Neural cell (in vitro differentiated cells): ENCODE data around the gene ROR1. TPM values are rescaled to one million over a fixed set of nuclear protein-coding genes. Genes with fewer than 3 reads are reported as not detected.

Experiments
- H2AFZ ChIP-seq: fragments of 200-600, 300-800 bp; sonication (generic), shearing (Covaris generic); 2 replicates; pipeline ENCODE4 v1.6.0; 2014; ENCODE audit warnings: low read depth, mild to moderate bottlenecking, antibody characterized with exemption, low read length, moderate library complexity
- H3F3A ChIP-seq: fragments of 200-600 bp; shearing (Covaris generic); 2 replicates; pipeline ENCODE4 v1.6.1; 2016; ENCODE audit warnings: mild to moderate bottlenecking, moderate library complexity, mixed read lengths, antibody characterized with exemption, low read length; ENCODE audit not compliant: insufficient read depth, poor library complexity, severe bottlenecking
- H3K27ac ChIP-seq: fragments of 200-600, 300-800 bp; sonication (generic), shearing (Covaris generic); 2 replicates; pipeline ENCODE4 v1.5.1; 2014; ENCODE audit warnings: mild to moderate bottlenecking, low read length, moderate library complexity
- H3K27me3 ChIP-seq: fragments of 300-800, 200-600 bp; sonication (generic), shearing (Covaris generic); 2 replicates; pipeline ENCODE4 v1.6.0; 2014; ENCODE audit warnings: mild to moderate bottlenecking, low read depth, low read length, moderate library complexity; ENCODE audit not compliant: insufficient read depth
- H3K36me3 ChIP-seq: fragments of 300-800, 200-600 bp; sonication (generic), shearing (Covaris generic); 2 replicates; pipeline ENCODE4 v1.5.1; 2014; ENCODE audit warnings: mild to moderate bottlenecking, antibody characterized with exemption, low read length, moderate library complexity; ENCODE audit not compliant: insufficient read depth
- H3K4me2 ChIP-seq: fragments of 300-800, 200-600 bp; sonication (generic), shearing (Covaris generic); 2 replicates; pipeline ENCODE4 v1.6.0; 2014; ENCODE audit warnings: mild to moderate bottlenecking, low read length
- H3K4me3 ChIP-seq: fragments of 300-800, 200-600 bp; sonication (generic), shearing (Covaris generic); 2 replicates; pipeline ENCODE4 v1.5.1; 2014; ENCODE audit warnings: mild to moderate bottlenecking, low read length, moderate library complexity
- H3K79me2 ChIP-seq: fragments of 200-600 bp; shearing (Covaris generic); replicated peaks from 2 replicates; pipeline ENCODE4 v1.6.0; 2014; ENCODE audit warnings: mild to moderate bottlenecking, low read length, moderate library complexity; ENCODE audit not compliant: insufficient read depth
- H3K9ac ChIP-seq: fragments of 300-800, 200-600 bp; sonication (generic), shearing (Covaris generic); 2 replicates; pipeline ENCODE4 v1.6.1; 2016; ENCODE audit warnings: mild to moderate bottlenecking, low read length, mixed read lengths
- H3K9me2 ChIP-seq: fragments of 200-600 bp; shearing (Covaris generic); 2 replicates; pipeline ENCODE4 v1.6.1; 2016; ENCODE audit warnings: mild to moderate bottlenecking, low read length, mixed read lengths; ENCODE audit not compliant: insufficient read depth
- H3K9me3 ChIP-seq: fragments of 200-600, 300-800 bp; sonication (generic), shearing (Covaris generic); 2 replicates; pipeline ENCODE4 v1.6.1; 2016; ENCODE audit warnings: mild to moderate bottlenecking, mixed run types, low read length, moderate library complexity, mixed read lengths
- H4K20me1 ChIP-seq: fragments of 200-600 bp; shearing (Covaris generic); 2 replicates; pipeline ENCODE4 v1.6.1; 2016; ENCODE audit warnings: mild to moderate bottlenecking, mixed run types; ENCODE audit not compliant: insufficient read depth
- EP300 ChIP-seq: fragments of 450-650 bp; conservative IDR thresholded peaks from 2 replicates; pipeline ENCODE4 v1.6.1; 2014; ENCODE audit warnings: antibody characterized with exemption, mild to moderate bottlenecking, moderate library complexity; ENCODE audit not compliant: poor library complexity, severe bottlenecking
- EZH2 ChIP-seq: fragments of 200-600, 300-800 bp; shearing (Covaris generic), sonication (generic); IDR thresholded peaks from 2 replicates; pipeline ENCODE4 v1.6.1; 2014; ENCODE audit warnings: antibody characterized with exemption, low read length, borderline replicate concordance, mild to moderate bottlenecking; ENCODE audit not compliant: insufficient read depth, poor library complexity, severe bottlenecking
- MXI1 ChIP-seq: fragments of 450-650 bp; conservative IDR thresholded peaks from 2 replicates; pipeline ENCODE4 v1.6.1; 2014; ENCODE audit warnings: antibody characterized with exemption, mild to moderate bottlenecking; ENCODE audit not compliant: poor library complexity, severe bottlenecking
- POLR2AphosphoS5 ChIP-seq: IDR thresholded peaks from 2 replicates; pipeline ENCODE4 v1.6.1; 2012
- RAD21 ChIP-seq: fragments of 450-650 bp; conservative IDR thresholded peaks from 2 replicates; pipeline ENCODE4 v1.6.1; 2014; ENCODE audit warnings: antibody characterized with exemption, mild to moderate bottlenecking, moderate library complexity
- SMC3 ChIP-seq: fragments of 450-650 bp; conservative IDR thresholded peaks from 2 replicates; pipeline ENCODE4 v1.6.1; 2014; ENCODE audit warnings: antibody characterized with exemption, mild to moderate bottlenecking, moderate library complexity; ENCODE audit not compliant: poor library complexity
- TAF1 ChIP-seq: IDR thresholded peaks from 2 replicates; pipeline ENCODE4 v1.6.1; 2012; ENCODE audit warnings: low read depth
- polyA plus RNA-seq: library from polyadenylated mRNA; depleted of rRNA; stranded (reverse); fragments of >200 nt; gene quantifications from 2 replicates; pipeline ENCODE4 v1.2.3, GENCODE V29; 2014
- TF ChIP-seq, protein P1 (sequence below): fragments of 450-650 bp; IDR thresholded peaks from 2 replicates; pipeline ENCODE4 v1.5.1; 2014; ENCODE audit warnings: antibody characterized with exemption, mild to moderate bottlenecking, moderate library complexity; ENCODE audit not compliant: poor library complexity, severe bottlenecking
- TF ChIP-seq, protein P2 (sequence below): IDR thresholded peaks from 2 replicates; pipeline ENCODE4 v1.6.1; 2012; ENCODE audit warnings: borderline replicate concordance

Gene ROR1
- polyA plus RNA-seq, 1 donor from 2014 or later = 0.27 TPM

DNA sequence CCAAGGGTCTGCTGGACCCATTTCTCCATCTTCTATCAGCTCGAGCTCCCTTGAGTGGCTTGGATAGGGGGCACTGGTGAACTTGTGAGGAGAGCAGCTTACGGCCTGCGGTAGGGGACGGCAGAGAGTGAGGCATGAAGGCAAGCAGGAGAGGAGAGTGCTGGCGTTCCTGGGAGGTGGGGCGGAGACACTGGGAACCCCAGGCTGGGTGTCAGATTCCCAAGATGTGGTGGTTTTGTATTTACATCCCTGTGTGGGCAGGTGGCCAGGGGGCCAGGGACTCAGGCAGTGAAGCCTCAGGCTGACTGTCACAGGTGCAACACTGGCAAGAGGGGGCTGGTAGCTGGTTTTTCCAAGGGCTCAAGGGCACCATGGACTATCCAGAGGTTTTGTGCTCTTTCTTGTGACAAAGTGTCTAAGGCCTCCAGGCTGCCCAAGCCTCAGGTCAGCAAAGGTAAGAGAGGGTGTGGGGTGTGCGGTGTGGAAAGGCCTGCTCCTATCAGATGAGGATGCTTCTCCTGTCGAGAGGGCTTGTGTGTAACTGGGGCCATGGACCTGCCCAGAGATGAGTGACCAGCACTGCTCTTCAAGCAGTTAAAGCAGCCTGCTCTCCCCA lies 45.1 kb upstream of the ROR1 start:
- Histone ChIP-seq H3K9me3 (no peaks in the 10 kb centered on the region), H3K4me3 (no peak overlapping the region), H3K9me2 (no peaks in the 10 kb centered on the region), H3K4me2 (no peak overlapping the region), H3K79me2 (no peaks in the 10 kb centered on the region), H4K20me1 (no peaks in the 10 kb centered on the region), H3K27me3 (no peaks in the 10 kb centered on the region), H2AFZ (no peak overlapping the region), H3F3A (no peaks in the 10 kb centered on the region), H3K9ac (no peak overlapping the region), H3K36me3 (no peaks in the 10 kb centered on the region), H3K27ac (no peak overlapping the region)
- TF ChIP-seq RAD21 = no peak
- no peak for TF ChIP-seq TAF1
- TF ChIP-seq EP300 = no peak
- no peak for TF ChIP-seq POLR2AphosphoS5
- TF ChIP-seq, protein P1, sequence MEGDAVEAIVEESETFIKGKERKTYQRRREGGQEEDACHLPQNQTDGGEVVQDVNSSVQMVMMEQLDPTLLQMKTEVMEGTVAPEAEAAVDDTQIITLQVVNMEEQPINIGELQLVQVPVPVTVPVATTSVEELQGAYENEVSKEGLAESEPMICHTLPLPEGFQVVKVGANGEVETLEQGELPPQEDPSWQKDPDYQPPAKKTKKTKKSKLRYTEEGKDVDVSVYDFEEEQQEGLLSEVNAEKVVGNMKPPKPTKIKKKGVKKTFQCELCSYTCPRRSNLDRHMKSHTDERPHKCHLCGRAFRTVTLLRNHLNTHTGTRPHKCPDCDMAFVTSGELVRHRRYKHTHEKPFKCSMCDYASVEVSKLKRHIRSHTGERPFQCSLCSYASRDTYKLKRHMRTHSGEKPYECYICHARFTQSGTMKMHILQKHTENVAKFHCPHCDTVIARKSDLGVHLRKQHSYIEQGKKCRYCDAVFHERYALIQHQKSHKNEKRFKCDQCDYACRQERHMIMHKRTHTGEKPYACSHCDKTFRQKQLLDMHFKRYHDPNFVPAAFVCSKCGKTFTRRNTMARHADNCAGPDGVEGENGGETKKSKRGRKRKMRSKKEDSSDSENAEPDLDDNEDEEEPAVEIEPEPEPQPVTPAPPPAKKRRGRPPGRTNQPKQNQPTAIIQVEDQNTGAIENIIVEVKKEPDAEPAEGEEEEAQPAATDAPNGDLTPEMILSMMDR = no peak
- no peak for TF ChIP-seq SMC3
- TF ChIP-seq, protein P2, sequence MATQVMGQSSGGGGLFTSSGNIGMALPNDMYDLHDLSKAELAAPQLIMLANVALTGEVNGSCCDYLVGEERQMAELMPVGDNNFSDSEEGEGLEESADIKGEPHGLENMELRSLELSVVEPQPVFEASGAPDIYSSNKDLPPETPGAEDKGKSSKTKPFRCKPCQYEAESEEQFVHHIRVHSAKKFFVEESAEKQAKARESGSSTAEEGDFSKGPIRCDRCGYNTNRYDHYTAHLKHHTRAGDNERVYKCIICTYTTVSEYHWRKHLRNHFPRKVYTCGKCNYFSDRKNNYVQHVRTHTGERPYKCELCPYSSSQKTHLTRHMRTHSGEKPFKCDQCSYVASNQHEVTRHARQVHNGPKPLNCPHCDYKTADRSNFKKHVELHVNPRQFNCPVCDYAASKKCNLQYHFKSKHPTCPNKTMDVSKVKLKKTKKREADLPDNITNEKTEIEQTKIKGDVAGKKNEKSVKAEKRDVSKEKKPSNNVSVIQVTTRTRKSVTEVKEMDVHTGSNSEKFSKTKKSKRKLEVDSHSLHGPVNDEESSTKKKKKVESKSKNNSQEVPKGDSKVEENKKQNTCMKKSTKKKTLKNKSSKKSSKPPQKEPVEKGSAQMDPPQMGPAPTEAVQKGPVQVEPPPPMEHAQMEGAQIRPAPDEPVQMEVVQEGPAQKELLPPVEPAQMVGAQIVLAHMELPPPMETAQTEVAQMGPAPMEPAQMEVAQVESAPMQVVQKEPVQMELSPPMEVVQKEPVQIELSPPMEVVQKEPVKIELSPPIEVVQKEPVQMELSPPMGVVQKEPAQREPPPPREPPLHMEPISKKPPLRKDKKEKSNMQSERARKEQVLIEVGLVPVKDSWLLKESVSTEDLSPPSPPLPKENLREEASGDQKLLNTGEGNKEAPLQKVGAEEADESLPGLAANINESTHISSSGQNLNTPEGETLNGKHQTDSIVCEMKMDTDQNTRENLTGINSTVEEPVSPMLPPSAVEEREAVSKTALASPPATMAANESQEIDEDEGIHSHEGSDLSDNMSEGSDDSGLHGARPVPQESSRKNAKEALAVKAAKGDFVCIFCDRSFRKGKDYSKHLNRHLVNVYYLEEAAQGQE = no peak
- TF ChIP-seq EZH2 = no peak
- TF ChIP-seq MXI1 = no peak

DNA sequence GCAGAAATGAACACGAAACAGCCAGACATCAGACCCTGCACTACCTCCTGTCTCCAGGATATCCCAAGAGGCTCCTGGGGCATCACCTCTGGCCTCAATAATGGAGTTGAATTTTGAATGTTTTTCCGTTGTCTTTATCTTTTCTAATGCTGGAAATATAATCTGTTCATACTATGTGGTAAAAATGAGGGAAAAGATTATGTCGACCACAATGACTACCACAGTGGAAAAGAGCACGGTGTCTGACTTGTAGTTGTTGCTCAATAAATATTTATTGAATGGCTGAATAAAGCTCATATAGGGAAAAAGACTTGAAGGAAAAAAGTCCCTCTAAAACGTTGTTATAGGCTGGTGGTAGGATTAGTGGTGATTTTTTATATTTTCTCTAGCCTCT lies 44.6 kb upstream of the ROR1 start:
- H3K27me3 ChIP-seq = no peaks in the 10 kb centered on the region
- no peak overlapping the region for H2AFZ ChIP-seq
- H3K27ac ChIP-seq = no peak overlapping the region
- no peaks in the 10 kb centered on the region for H3K36me3 ChIP-seq
- no peak overlapping the region for H3K4me2 ChIP-seq
- H3K79me2 ChIP-seq = no peaks in the 10 kb centered on the region
- no peaks in the 10 kb centered on the region for H4K20me1 ChIP-seq
- H3K4me3 ChIP-seq = no peak overlapping the region
- no peak overlapping the region for H3K9ac ChIP-seq
- no peaks in the 10 kb centered on the region for H3K9me3 ChIP-seq
- TF ChIP-seq MXI1 (no peak), RAD21 (no peak), POLR2AphosphoS5 (no peak), EZH2 (no peak), EP300 (no peak), TAF1 (no peak), SMC3 (no peak)
- TF ChIP-seq, protein P2 = no peak
- TF ChIP-seq, protein P1 = no peak
- H3K9me2 ChIP-seq = no peaks in the 10 kb centered on the region
- H3F3A ChIP-seq = no peaks in the 10 kb centered on the region
